ENCODE results near the gene TRIM29. TPM values are rescaled to one million over a fixed set of nuclear protein-coding genes. Genes with fewer than 3 reads are reported as not detected.

The TRIM29 gene
- total and polyA plus RNA-seq, 2 of the 13 experiments (the other 11 are each of a cell fraction or from before 2014, with no cell fraction given) = 0.86 TPM

DNA sequence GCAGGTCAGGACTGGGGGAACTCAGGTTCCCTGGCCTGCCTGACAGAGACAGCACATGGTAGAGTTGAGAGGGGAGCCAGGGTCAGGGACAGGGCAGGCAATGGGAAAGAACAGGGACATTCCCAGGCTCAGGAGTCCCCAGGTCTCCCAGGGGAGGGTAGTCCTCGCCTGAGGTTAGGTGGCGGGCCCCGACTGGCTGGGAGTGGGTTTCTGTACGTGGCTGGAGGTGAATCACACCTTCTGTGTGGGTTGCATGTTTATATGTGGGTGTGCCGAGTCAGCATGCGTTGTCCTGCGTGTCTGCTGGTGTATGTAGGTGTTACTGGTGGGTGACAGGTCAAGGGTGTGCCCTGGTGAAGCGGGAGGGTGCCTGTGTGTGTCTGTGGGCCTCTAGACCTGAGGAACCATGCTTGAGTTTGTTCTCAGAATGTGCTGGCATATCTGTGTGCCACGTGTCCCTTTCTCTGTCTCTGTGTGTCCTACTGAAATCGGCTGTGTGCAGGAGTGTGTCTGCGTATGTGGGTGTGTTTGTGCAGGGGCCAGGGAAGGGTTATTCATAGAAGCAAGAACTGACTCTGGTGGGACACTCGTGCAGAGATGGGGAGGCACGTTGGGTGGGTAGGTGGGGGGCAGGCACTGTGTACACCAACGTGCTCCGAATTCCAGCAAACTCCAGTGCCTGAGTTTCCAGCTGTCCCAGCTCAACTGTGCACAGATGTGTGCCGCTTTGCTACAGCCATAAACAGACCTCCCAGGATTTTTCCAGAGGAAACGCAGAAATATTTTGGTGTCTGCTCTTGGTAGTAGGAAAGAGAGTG lies 49.1 kb upstream of the TRIM29 start (continued):
- TF ChIP-seq CHD2 (IDR thresholded peaks at IDR 0.05; ENCODE audit: low read depth, low read length) (no peak), ZNF337 (CRISPR knock-in tag; IDR thresholded peaks at IDR 0.05; ENCODE audit: borderline replicate concordance, low read depth) (no peak), KDM2A (CRISPR knock-in tag; IDR thresholded peaks at IDR 0.05; ENCODE audit: borderline replicate concordance, low read depth) (no peak), MBD4 (IDR thresholded peaks at IDR 0.05; ENCODE audit: borderline replicate concordance, low read length) (no peak), RARA (CRISPR knock-in tag; IDR thresholded peaks at IDR 0.05) (peak; percentile 97), SOX13 (IDR thresholded peaks at IDR 0.05) (no peak), SOX13 (CRISPR knock-in tag; conservative IDR thresholded peaks at IDR 0.05 in 1 of 2, IDR thresholded peaks at IDR 0.05 in 1 of 2) (no peak), KAT2B (IDR thresholded peaks at IDR 0.05; ENCODE audit: borderline replicate concordance, low read depth, low read length) (no peak), KLF12 (CRISPR knock-in tag; IDR thresholded peaks at IDR 0.05; ENCODE audit: borderline replicate concordance) (0 out of 2 replicates have a peak, but pooled peaks have one; percentile 9), NFE2 (CRISPR knock-in tag; IDR thresholded peaks at IDR 0.05) (no peak), SIX4 (CRISPR knock-in tag; IDR thresholded peaks at IDR 0.05) (no peak), ZNF776 (CRISPR knock-in tag; IDR thresholded peaks at IDR 0.05) (no peak), KLF11 (CRISPR knock-in tag; IDR thresholded peaks at IDR 0.05) (no peak), ZKSCAN5 (CRISPR knock-in tag; IDR thresholded peaks at IDR 0.05) (no peak), KLF13 (CRISPR knock-in tag; IDR thresholded peaks at IDR 0.05) (peak; percentile 66; the same call in 1 of the 2 replicates), REL (CRISPR knock-in tag; conservative IDR thresholded peaks at IDR 0.05) (0 out of 2 replicates have a peak, but pooled peaks have one; percentile 53), PHF8 (CRISPR knock-in tag; IDR thresholded peaks at IDR 0.05) (no peak)
- TF ChIP-seq, protein P1, sequence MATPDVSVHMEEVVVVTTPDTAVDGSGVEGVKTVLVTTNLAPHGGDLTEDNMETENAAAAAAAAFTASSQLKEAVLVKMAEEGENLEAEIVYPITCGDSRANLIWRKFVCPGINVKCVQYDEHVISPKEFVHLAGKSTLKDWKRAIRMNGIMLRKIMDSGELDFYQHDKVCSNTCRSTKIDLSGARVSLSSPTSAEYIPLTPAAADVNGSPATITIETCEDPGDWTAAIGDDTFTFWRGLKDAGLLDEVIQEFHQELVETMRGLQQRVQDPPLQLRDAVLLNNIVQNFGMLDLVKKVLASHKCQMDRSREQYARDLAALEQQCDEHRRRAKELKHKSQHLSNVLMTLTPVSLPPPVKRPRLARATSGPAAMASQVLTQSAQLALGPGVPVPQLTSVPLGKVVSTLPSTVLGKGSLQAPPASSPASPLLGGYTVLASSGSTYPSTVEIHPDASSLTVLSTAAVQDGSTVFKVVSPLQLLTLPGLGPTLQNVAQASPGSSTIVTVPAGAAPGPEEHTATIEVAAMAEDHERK (CRISPR knock-in tag; IDR thresholded peaks at IDR 0.05; ENCODE audit: low read depth) = no peak
- TF ChIP-seq, protein P2, sequence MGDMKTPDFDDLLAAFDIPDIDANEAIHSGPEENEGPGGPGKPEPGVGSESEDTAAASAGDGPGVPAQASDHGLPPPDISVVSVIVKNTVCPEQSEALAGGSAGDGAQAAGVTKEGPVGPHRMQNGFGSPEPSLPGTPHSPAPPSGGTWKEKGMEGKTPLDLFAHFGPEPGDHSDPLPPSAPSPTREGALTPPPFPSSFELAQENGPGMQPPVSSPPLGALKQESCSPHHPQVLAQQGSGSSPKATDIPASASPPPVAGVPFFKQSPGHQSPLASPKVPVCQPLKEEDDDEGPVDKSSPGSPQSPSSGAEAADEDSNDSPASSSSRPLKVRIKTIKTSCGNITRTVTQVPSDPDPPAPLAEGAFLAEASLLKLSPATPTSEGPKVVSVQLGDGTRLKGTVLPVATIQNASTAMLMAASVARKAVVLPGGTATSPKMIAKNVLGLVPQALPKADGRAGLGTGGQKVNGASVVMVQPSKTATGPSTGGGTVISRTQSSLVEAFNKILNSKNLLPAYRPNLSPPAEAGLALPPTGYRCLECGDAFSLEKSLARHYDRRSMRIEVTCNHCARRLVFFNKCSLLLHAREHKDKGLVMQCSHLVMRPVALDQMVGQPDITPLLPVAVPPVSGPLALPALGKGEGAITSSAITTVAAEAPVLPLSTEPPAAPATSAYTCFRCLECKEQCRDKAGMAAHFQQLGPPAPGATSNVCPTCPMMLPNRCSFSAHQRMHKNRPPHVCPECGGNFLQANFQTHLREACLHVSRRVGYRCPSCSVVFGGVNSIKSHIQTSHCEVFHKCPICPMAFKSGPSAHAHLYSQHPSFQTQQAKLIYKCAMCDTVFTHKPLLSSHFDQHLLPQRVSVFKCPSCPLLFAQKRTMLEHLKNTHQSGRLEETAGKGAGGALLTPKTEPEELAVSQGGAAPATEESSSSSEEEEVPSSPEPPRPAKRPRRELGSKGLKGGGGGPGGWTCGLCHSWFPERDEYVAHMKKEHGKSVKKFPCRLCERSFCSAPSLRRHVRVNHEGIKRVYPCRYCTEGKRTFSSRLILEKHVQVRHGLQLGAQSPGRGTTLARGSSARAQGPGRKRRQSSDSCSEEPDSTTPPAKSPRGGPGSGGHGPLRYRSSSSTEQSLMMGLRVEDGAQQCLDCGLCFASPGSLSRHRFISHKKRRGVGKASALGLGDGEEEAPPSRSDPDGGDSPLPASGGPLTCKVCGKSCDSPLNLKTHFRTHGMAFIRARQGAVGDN (CRISPR knock-in tag; IDR thresholded peaks at IDR 0.05) = peak; percentile 92
- TF ChIP-seq, protein P3, sequence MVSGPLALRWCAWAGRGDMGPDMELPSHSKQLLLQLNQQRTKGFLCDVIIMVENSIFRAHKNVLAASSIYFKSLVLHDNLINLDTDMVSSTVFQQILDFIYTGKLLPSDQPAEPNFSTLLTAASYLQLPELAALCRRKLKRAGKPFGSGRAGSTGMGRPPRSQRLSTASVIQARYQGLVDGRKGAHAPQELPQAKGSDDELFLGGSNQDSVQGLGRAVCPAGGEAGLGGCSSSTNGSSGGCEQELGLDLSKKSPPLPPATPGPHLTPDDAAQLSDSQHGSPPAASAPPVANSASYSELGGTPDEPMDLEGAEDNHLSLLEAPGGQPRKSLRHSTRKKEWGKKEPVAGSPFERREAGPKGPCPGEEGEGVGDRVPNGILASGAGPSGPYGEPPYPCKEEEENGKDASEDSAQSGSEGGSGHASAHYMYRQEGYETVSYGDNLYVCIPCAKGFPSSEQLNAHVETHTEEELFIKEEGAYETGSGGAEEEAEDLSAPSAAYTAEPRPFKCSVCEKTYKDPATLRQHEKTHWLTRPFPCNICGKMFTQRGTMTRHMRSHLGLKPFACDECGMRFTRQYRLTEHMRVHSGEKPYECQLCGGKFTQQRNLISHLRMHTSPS (CRISPR knock-in tag; IDR thresholded peaks at IDR 0.05; ENCODE audit: low read depth) = peak; percentile 64; the same call in 1 of the 2 replicates
- TF ChIP-seq, protein P4, sequence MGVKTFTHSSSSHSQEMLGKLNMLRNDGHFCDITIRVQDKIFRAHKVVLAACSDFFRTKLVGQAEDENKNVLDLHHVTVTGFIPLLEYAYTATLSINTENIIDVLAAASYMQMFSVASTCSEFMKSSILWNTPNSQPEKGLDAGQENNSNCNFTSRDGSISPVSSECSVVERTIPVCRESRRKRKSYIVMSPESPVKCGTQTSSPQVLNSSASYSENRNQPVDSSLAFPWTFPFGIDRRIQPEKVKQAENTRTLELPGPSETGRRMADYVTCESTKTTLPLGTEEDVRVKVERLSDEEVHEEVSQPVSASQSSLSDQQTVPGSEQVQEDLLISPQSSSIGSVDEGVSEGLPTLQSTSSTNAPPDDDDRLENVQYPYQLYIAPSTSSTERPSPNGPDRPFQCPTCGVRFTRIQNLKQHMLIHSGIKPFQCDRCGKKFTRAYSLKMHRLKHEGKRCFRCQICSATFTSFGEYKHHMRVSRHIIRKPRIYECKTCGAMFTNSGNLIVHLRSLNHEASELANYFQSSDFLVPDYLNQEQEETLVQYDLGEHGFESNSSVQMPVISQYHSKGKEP (CRISPR knock-in tag; IDR thresholded peaks at IDR 0.05) = no peak

Data from HepG2 (cell line).